ENCODE data around the gene RPL11. TPM values are rescaled to one million over a fixed set of nuclear protein-coding genes. Genes with fewer than 3 reads are reported as not detected.
"Not testable (repeated sequence)": the region's sequence is repeated elsewhere in the genome, so short reads cannot be mapped to it uniquely, and the experiment has no call there.

The RPL11 gene
- total RNA-seq, 1 donor from 2014 or later: 1,530 TPM

GRCh38 chr1:23732363-23733224 is 41.0 kb downstream of the RPL11 start:
- no peak for DNase-seq

DNA sequence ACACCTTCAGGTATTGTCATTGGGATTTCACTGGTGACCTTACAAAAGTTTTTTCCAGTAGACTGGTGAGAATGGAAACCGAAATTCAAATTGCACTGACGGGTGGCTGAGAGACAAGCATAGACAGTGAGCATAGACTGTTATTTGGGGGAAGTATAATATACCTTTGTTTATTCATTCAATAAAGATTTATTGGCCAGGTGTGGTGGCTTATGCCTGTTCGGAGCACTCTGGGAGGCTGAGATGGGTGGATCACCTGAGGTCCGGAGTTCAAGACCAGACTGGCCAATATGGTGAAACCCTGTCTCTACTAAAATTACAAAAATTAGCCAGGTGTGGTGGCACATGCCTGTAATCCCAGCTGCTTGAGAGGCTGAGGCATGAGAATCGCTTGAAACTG is 41.7 kb downstream of the RPL11 start:
- DNase-seq: not testable (repeated sequence)

- DNase-seq: no peak
These were observed 45.0 kb downstream of the RPL11 start for GRCh38 chr1:23736437-23737134.

DNA sequence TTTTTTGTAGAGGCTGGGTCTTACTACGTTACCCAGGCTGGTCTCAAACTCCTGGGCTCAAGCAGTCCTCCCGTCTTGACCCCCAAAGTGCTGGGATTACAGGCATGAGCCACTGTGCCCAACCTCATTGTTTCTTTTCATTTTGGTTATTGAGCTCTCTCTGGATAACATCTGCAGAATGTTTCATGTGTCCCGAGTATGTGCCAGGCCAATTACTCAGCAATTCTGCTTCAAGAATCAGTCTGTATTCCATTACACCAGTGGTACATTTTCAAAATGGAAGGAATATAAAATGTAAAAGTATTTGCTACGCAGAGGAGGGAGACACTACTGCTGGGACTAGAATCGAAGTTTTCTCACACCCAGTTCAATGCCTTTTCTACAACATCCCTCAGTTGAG is 50.0 kb downstream of the RPL11 start:
- DNase-seq: no peak

GRCh38 chr1:23742670-23743286 is 51.2 kb downstream of the RPL11 start:
- no peak for DNase-seq

DNA sequence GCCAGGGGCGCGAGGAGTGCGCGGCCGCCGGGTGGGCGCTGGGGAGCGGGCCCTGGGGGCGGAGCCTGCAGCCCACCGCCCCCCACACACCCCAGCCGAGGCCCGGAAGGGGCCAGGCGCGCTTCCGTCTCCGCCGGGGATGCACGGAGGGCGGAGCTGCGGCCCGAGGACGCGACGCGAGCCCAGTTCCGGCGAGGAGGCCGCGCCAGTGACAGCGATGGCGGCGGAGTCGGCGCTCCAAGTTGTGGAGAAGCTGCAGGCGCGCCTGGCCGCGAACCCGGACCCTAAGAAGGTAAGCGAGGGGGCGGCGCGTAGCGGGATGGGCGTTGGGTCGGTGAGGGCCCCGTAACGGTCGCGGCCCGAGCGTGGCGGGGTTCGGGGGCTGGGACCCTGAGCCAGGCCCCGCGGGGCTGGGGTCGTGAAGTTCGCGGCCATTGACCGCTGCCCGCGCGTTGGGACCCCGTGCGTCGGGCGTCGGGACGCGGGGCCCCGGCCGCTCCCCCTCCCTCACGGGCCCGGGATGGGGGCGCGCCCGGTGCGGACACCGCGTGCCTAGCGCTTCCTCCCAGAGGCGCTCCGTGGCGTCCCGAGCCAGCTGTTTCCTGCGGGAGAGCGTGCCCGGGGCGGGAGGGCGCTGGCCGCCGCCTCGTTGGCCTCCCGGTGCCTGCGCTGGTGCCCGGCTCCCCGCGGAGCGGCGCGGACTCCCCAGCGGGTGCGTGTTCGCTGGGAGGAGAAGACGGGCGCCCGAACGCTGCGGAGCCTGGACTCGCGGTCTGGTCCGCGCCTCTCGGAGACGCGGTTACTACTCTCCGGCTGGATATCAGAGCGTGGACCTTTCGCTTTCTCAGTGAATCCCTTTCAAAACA is 51.9 kb downstream of the RPL11 start, which contains the start of gene ELOA:
Gene ELOA (plus strand): TSS at position 185 of the 866 bp plus-strand sequence. CDS start 33 bp downstream, at position 218.
- DNase-seq: peak; percentile 68

- no peak for DNase-seq
These were observed 53.9 kb downstream of the RPL11 start for GRCh38 chr1:23745515-23745914.

Other genes with a start within 250 kb of the RPL11 start
- gene ASAP3, start 207.6 kb upstream of the RPL11 start, total RNA-seq: 46.0 TPM
- gene E2F2, start 160.6 kb upstream of the RPL11 start, total RNA-seq: 8.1 TPM
- gene ID3, start 132.3 kb upstream of the RPL11 start, total RNA-seq: 80.4 TPM
- gene ELOA, start 51.7 kb downstream of the RPL11 start, total RNA-seq: 19.5 TPM
- gene PITHD1, start 86.6 kb downstream of the RPL11 start, total RNA-seq: 57.6 TPM
- gene LYPLA2, start 99.3 kb downstream of the RPL11 start, total RNA-seq: 27.8 TPM
- 8.3 TPM for gene GALE, start 108.9 kb downstream of the RPL11 start, total RNA-seq
- 27.3 TPM for gene HMGCL, start 133.6 kb downstream of the RPL11 start, total RNA-seq
- gene FUCA1, start 176.5 kb downstream of the RPL11 start, total RNA-seq: 20.0 TPM
- gene CNR2, start 221.6 kb downstream of the RPL11 start, total RNA-seq: 0.10 TPM

All from skin of body (tissue), 2 donors.